HG03097 (cell line): Measurements from ENCODE around the gene APOBEC3F.
"Not testable (repeated sequence)": the region's sequence is repeated elsewhere in the genome, so short reads cannot be mapped to it uniquely, and the experiment has no call there.

Source experiments
- ATAC-seq: cut with Tn5 transposase; IDR thresholded peaks from one replicate; pipeline ENCODE4 v1.9.1; 2021; ENCODE audit not compliant: unreplicated experiment, low FRiP score

The APOBEC3F gene

DNA sequence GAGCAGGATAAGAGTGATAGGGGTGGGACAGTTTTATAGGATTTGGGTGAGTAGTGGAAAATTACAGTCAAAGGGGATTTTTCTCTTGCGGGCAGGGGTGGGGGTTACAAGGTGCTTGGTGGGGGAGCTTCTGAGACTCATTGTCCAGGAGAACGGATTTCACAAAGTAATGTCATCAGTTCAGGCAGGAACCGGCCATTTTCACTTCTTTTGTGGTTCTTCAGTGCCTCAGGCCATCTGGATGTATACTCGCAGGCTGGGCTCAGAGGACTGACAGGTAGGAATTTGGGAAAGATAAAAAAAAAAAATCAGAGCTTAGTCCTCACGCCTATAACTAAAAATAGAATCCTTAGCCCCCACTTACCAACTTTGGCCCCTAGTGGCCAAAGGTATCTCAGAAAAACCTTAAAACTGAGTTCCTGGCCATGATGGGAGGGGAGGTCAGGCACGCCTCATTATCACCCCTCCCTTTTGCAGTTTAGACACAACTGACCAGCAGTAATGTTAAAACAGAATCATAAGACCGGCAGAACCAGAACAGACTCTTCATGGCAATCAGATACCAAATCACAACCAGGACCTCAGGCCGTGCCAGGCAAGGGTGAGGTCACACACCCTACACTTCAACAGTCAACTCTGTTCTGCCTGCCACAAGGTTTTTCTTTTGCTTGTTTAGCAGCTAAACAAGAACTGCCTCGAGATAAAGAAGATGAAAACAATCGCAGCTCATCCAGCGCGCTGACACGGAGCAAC lies 27.5 kb downstream of the APOBEC3F start:
- no peak for ATAC-seq

DNA sequence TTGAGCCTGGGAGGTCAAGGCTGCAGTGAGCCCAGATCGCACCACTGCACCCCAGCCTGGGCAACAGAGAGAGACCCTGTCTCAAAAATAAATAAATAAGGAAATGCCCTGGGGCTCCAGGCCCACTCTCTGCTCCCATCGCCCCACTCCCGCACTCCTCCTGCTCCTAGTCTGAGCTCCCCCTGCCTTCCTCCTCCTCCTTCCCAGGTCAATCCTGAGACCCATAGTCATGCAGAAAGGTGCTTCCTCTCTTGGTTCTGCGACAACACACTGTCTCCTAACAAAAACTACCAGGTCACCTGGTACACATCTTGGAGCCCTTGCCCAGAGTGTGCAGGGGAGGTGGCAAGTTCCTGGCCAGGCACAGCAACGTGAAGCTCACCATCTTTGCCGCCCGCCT lies 29.5 kb downstream of the APOBEC3F start:
- ATAC-seq: no peak

DNA sequence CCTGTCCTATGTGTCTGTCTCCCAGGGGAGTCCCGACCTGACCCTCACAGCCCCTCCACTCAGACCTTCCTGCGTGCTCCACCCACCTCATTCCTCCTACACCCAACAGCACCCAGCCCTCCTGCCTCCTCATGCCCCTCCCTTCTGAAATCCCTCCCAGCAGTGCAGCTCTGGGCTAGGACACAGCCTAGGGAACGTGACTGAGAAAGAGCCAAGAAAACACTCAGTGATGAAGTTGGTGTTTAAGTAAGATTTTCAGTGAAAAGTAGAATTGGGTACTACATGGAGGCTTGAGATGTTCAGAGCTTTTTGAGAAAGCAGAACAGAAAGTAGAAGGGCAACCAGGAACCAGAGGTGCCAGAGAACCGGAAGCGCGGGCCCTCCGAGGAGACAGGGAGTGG lies 31.9 kb downstream of the APOBEC3F start:
- peak; percentile 39 for ATAC-seq

DNA sequence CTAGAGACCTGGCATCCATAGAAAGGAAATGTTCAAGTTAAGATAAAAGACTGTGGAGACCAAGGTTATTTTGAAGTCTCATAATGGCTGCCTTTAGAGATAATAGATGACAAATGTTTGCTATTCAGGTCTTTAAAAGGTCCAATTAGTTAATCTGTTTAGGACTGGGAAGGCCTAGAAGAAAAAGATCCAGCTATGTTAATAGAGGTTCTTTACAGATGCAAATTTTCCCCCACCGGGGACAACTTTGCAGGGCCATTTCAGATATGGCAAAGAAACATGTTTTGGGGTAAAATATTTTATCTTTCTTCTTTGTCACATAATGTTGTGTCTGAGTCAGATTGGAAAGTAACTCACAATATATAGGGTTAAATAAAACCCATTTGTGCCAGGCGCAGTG lies 33.3 kb downstream of the APOBEC3F start:
- no peak for ATAC-seq

DNA sequence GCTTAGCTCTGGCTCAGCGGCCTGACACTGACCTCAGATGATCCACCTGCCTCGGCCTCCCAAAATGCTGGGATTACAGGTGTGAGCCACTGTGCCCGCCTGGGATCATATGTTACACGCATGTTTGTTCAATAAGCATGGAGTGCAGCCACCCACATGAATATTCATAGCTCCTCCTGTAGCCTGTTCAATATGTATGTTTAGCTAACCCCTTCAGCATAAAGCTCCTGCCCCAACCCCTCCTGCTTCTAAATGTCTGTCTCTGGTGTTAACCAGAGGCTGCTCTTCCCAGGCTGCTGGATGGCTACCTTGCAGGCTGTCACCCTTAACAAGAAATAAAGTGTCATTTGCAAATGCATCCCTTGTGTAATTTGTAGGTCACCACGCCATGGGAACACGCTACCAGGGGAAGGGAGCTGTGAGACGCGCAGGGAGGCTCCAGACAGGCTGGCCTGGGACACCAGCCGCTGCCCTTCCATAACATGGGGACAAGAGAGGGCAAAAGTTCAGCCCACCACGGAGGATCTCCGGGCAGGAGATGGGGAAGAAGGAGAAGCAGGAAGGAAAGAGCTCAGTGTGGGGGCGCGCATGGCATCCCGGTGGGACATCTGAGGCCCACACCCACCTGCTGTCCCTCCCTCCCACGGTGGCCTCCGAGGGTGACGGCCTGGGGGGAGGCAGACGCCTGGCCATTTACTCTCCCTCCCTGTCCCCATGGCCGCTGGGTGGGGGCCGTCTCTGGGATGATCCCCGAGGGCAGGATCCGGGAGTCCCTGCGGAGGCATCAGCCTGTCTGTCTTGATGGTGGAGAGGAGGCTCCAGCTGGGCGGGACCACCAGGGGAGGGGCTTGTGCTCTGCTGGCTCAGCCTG lies 35.7 kb downstream of the APOBEC3F start:
- not testable (repeated sequence) for ATAC-seq

DNA sequence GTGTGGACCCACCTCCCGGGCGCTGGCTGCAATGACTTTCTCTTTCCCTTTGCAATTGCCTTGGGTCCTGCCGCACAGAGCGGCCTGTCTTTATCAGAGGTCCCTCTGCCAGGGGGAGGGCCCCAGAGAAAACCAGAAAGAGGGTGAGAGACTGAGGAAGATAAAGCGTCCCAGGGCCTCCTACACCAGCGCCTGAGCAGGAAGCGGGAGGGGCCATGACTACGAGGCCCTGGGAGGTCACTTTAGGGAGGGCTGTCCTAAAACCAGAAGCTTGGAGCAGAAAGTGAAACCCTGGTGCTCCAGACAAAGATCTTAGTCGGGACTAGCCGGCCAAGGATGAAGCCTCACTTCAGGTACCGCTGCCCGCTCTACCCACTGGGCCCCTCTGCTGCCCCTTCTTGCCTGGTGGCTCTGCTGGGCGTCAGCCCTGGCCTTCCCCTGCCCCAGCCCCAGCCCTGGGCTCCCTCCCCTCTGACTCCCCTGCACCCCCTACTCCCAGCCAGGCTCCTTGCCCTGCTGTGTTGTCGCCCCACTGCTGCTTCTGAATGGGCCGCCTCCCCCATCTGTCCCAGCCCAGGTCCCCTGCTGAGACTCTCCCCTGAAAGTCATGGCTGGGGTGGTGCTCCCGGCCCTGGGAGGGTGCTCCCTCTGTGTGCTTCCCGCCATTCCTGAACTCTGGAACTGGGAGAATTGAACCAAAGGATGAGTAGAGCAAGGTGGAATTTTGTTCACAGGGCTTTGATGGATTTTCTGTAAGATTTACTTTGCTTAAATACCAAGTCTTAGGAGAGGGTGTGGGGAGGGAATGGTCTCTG lies 36.6 kb downstream of the APOBEC3F start, which contains the start of gene APOBEC3G:
Gene APOBEC3G (plus strand): TSS at position 250 of the 815 bp plus-strand sequence. CDS start 87 bp downstream, at position 337.
- peak; percentile 69 for ATAC-seq

DNA sequence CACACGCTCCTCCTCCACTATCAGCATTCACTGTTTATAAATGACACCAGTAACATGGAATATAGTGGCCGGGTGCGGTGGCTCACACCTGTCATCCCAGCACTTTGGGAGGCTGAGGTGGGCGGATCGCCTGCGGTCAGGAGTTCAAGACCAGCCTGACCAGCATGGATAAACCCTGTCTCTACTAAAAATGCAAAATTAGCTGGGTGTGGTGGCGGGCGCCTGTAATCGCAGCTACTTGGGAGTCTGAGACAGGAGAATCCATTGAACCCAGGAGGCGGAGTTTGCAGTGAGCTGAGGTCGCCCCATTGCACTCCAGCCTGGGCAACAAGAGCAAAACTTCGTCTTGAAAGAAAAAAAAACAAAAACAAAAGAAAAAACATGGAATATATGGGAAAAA lies 37.2 kb downstream of the APOBEC3F start:
- not testable (repeated sequence) for ATAC-seq

DNA sequence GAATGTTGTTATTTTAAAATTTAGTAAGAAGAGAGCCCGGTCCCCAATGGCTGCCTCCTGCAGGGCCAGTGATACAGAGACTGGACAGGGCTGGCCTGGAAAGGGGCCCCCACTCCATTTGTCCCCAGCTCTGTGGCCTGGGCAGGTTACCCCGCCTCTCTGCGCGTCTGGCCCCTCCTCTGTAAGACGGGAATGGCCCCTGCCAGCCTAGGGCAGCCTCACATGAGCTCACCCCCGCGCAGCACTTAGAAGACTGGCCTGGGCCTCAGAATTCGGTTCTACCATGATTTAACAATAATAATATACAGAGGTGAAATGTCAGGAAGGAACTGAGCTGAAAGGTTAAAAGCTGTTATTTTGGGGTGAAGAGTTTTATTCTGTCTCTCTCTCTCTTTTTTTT lies 37.7 kb downstream of the APOBEC3F start:
- ATAC-seq: no peak

DNA sequence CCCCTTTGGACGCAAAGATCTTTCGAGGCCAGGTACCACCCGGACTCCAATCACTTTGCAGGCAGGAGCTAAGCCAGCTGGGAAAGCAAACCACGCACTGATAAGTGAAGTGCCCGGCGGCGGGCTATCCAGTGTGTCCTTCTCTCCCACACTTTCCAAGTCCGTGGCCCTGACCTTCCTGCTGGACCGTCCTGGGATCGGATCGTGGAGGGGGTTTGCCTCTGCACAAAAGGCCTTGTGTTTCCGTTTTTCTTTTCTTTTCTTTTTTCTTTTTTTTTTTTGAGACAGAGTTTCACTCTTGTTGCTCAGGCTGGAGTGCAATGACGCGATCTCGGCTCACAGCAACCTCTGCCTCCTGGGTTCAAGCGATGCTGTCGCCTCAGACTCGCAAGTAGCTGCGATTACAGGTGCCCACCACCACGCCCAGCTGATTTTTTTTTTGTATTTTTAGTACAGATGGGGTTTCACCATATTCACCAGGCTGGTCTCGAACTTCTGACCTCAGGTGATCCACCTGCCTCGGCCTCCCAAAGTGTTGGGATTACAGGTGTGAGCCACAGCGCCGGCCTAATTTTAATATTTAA lies 38.5 kb downstream of the APOBEC3F start:
- ATAC-seq: not testable (repeated sequence)

DNA sequence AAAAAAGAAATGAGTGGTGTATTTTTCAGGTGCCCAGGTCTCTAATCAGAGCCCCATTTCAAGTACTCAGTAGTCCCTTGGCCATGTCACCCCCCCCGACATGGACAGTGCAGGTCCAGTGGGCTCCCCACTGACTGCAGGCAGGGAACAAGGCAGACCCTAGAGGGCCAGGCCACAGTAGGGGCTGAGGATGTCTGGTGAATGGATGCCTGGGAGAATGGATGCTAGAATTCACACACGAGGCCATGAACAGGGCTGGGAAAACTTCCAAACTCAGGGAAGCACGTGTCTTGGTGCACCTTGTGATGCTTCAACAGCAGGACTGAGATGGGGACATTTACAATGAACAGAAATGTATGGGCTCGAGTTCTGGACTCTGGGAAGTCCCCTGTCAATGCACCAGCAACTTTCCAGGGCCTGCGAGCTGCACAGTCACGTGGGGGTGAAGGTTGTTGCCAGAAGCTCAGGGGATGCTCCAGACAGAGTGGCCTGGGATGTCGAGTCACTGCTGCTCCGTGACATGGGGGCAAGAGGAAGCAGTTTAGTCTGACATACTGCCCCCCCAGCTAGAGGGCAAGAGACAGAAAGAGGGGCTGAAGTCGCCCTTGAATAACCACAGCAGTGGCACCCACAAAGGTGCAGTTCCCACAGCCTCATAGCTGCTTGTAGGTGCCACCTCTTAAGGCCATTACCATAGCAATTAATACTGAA lies 39.5 kb downstream of the APOBEC3F start:
- ATAC-seq: no peak

DNA sequence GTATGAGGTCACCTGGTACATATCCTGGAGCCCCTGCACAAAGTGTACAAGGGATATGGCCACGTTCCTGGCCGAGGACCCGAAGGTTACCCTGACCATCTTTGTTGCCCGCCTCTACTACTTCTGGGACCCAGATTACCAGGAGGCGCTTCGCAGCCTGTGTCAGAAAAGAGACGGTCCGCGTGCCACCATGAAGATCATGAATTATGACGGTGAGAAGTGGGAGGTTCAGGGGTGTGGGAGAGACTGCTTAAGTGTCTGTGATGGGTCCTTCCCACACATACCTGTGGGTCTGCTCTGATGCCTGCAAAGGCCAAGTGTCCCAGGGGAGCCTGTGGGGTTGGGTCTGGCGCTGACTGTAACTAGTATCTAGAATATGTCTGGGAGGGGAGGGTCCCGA lies 40.4 kb downstream of the APOBEC3F start:
- ATAC-seq: no peak

DNA sequence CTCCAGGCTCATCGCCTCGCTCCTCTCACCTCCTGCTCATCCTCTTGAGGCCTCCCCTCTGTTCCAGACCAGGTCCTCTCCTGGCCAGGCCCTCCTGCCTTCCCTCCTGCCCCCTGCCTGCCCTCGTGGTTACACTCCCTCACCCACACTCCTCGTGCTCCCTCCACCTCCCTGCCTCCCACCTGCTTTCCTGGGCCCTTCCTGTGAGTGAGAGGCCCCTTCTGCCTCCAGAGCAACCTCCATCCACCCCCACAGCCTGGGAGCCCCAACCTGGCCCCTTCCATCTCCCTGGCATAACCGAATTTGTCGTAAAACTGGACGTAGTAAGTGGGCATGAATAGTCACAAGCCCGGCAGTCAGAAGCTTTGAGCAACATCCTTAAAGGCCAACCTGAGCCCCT lies 40.9 kb downstream of the APOBEC3F start:
- no peak for ATAC-seq

DNA sequence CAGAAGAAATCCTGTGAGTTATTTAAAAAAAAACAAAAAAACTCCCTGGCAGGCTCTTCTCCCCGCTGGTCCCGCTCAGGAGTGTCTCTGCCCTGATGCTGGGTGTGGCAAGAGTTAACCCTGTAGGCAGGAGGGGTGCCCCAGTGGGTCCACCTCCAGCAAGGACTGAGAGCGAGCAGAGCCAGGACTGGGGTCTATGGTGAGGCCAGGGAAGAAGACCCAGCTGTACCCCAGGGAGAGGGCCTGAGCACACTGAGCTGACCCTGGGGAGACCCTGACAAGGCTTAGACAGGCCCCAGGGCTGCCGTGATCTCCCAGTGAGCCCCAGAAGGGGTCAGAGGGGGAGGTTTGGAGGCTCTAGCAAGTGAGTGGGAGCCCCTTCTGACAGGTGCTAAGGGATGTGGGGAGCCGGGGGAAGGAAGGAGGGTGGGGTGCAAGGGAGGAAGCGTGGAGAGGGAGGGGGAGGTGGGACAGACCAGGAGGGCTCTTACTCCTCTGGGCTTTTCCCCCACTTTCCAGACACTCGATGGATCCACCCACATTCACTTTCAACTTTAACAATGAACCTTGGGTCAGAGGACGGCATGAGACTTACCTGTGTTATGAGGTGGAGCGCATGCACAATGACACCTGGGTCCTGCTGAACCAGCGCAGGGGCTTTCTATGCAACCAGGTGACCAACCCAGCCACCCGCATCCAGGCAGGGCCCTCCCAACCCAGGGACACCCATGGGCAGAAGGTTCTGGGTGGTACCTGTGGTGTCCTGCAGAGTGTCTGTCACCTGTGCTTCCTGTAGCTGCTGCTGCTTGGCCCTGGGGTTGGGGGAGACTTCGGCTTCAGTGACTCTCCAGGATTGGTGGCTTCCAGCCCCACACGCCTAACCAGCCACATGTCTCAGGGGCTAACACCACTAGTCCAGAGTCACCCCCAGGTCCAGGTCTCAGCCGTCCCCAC lies 42.8 kb downstream of the APOBEC3F start:
- no peak for ATAC-seq

DNA sequence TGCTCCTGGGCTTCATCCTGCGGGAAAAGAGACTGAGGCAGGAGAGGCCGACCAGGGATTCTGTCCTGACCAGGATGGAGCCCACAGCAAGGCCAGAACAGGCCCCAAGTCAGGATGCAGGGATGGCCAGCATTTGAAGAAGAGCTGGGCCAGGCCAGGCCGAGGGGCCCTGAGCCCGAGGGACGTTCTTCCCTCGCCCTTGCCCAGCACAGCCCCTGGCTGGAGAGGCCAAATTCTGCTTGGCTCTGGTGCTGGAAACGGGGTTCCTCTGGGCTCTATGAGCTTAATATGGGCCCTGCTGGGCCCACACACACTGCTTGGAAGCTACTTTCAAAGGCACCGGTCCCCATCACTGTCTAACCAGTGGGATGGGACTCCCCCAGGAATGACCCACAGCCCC lies 44.0 kb downstream of the APOBEC3F start:
- no peak for ATAC-seq

DNA sequence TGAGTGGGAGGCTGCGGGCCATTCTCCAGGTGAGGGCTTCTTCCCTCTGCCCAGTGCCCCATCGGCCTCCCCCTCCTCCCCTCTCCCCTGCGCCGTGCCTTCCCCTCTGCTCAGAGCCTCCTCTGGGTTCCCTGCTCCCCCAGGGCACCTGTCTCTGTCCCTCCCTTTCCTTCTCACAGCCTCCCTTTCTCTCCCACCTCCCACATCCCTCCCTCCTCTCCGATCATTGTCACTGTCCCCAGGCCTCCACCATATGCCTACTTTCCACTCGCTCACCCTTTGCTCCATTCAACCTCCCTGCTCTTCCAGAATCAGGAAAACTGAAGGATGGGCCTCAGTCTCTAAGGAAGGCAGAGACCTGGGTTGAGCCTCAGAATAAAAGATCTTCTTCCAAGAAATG lies 46.4 kb downstream of the APOBEC3F start:
- no peak for ATAC-seq

DNA sequence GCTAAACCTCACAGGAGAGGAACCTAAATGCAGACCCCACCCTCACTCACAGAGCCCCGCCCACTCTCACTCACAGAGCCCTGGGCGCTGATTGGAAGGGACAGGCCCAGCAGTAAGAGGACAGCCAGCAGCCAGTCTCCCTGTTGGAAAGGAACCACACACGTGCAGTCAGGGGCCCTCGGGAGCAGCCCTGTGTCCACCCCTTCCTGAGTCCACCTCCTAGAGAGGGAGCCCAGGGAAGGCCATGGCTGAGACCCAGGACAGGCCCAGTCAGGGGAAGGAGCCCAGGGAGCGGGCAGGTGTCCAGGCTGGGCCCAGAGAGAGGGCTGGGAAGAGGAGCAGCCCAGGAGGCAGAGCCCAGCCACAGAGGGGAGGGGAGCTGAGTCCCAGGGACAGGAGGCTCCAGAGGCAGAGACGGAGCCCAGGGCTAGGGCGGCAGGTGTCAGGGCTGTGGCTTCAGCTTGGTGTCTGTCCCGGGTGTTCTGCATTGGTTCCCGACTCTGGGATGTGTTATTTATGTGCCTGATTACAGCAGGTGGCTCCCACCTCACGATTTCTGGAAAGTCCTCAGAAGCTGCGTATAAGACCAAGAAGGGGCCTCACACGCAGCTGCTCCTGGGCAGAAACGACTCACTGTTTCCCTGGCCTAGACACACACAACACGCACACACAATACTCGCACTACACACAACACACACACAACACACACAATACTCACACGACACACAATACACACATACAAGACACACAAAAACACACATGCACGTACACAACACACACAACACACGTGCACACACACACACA lies 47.4 kb downstream of the APOBEC3F start:
- no peak for ATAC-seq

DNA sequence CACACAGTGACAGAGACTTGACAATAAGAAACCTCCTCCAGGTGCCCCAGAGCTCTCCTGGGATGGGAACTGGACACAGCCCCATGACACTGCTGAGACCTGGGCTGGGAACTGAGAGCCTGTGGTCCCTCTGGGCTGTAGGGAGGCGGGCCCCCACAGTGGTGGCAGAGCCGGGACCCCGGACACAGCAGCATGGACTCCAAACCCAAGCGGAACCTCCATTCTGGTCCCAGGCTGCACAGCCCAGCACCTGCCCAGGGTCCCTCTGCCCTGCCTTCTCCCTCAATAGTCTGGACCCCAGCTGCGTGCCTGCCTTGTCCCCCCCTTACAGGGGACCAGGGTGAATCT lies 48.0 kb downstream of the APOBEC3F start:
- ATAC-seq: no peak

DNA sequence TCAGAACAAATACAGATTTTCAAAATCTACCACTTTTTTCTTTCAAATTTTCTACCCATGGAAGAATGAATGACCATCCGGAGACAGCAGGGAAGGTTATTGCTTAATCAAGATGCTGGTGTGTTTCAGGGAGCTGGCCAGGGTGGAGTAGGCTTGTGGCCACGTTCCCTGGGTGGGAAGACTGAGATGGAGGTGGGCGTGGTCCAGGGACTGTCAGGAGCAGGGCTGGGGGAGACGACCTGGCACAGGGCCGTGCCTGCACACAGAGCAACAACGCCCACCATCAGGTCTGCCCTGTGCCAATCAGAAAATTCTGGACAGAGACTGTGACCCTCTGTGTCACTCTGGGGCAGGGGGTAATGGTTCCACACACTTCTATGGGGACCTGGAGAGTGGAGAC lies 49.3 kb downstream of the APOBEC3F start:
- no peak for ATAC-seq
